ENCODE measurements around the gene RPRD2.
"Not testable (repeated sequence)": the region's sequence is repeated elsewhere in the genome, so short reads cannot be mapped to it uniquely, and the experiment has no call there.

The RPRD2 gene

DNA sequence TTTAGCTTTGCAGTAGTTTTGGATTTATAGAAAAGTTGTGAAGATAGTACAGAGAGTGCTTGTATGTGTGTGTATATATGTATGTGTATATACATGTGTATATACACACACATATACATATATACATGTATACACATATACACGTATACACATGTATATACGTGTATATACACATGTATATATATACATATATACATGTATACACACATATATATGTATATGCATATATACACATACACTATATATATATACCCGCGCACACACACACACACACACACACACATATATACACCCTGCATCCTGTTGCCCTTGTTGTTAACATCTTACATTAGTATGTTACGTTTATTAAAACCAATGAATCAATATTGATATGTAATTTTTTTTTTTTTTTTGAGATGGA is 24.3 kb downstream of the RPRD2 start:
- no peak for DNase-seq (ENCODE audit: extremely low spot score)
- TF ChIP-seq, protein P1, sequence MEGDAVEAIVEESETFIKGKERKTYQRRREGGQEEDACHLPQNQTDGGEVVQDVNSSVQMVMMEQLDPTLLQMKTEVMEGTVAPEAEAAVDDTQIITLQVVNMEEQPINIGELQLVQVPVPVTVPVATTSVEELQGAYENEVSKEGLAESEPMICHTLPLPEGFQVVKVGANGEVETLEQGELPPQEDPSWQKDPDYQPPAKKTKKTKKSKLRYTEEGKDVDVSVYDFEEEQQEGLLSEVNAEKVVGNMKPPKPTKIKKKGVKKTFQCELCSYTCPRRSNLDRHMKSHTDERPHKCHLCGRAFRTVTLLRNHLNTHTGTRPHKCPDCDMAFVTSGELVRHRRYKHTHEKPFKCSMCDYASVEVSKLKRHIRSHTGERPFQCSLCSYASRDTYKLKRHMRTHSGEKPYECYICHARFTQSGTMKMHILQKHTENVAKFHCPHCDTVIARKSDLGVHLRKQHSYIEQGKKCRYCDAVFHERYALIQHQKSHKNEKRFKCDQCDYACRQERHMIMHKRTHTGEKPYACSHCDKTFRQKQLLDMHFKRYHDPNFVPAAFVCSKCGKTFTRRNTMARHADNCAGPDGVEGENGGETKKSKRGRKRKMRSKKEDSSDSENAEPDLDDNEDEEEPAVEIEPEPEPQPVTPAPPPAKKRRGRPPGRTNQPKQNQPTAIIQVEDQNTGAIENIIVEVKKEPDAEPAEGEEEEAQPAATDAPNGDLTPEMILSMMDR (IDR thresholded peaks at IDR 0.05; ENCODE audit: control extremely low read depth, extremely low read depth, low read depth, missing control alignments), result no peak
- ChIA-PET CTCF (no interaction called here), POLR2A (no interaction called here)

- ChIA-PET CTCF (interaction anchor here (1.3 kb wide), 1 partner anchor 15 kb away, joined by 5 read pairs; no protein-coding TSS in a partner anchor), POLR2A (no interaction called here)
- DNase-seq (ENCODE audit: extremely low spot score), result no peak
- TF ChIP-seq, protein P1 (IDR thresholded peaks at IDR 0.05; ENCODE audit: control extremely low read depth, extremely low read depth, low read depth, missing control alignments), result no peak
These were observed 25.7 kb downstream of the RPRD2 start for GRCh38 chr1:150389650-150390049.

- CTCF ChIA-PET, result interaction anchor here (1.0 to 1.1 kb wide), 2 partner anchors 11 to 123 kb away, joined by 3 read pairs; partner anchors contain the start of gene FALEC
- POLR2A ChIA-PET, result no interaction called here
- TF ChIP-seq, protein P1 (IDR thresholded peaks at IDR 0.05; ENCODE audit: control extremely low read depth, extremely low read depth, low read depth, missing control alignments), result no peak
- no peak for DNase-seq (ENCODE audit: extremely low spot score)
These were observed 28.7 kb downstream of the RPRD2 start for GRCh38 chr1:150392627-150393026.

DNA sequence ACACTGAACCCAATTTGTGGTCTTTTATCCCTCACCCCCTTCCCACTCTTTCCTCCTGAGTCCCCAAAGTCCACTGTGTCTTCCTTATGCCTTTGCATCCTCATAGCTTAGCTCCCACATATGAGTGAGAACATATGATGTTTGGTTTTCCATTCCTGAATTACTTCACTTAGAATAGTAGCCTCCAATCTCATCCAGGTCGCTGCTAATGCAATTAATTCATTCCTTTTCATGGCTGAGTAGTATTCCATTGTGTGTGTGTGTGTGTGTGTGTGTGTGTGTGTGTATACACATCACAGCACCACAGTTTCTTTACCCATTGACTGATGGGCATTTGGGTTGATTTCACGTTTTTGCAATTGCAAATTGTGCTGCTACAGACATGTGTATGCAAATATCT is 31.2 kb downstream of the RPRD2 start:
- CTCF ChIA-PET; POLR2A ChIA-PET; DNase-seq (ENCODE audit: extremely low spot score): not testable (repeated sequence)

GRCh38 chr1:150397392-150398032 is 33.6 kb downstream of the RPRD2 start:
- POLR2A ChIA-PET, result no interaction called here
- CTCF ChIA-PET, result interaction anchor here (1.0 to 1.1 kb wide), 2 partner anchors 16 to 22 kb away, joined by 3 read pairs; no protein-coding TSS in a partner anchor
- no peak for DNase-seq (ENCODE audit: extremely low spot score)
- TF ChIP-seq, protein P1 (IDR thresholded peaks at IDR 0.05; ENCODE audit: control extremely low read depth, extremely low read depth, low read depth, missing control alignments), result no peak

GRCh38 chr1:150404465-150404864 is 40.5 kb downstream of the RPRD2 start:
- CTCF ChIA-PET, result interaction anchor here (1.3 to 2.1 kb wide), 2 partner anchors 10 to 18 kb away, joined by 5 to 8 read pairs; no protein-coding TSS in a partner anchor
- POLR2A ChIA-PET, result no interaction called here
- no peak for DNase-seq (ENCODE audit: extremely low spot score)
- TF ChIP-seq, protein P1 (IDR thresholded peaks at IDR 0.05; ENCODE audit: control extremely low read depth, extremely low read depth, low read depth, missing control alignments), result no peak

GRCh38 chr1:150405660-150406059 is 41.7 kb downstream of the RPRD2 start:
- ChIA-PET POLR2A (no interaction called here), CTCF (no interaction called here)
- DNase-seq (ENCODE audit: extremely low spot score), result no peak
- TF ChIP-seq, protein P1 (IDR thresholded peaks at IDR 0.05; ENCODE audit: control extremely low read depth, extremely low read depth, low read depth, missing control alignments), result no peak

All from GM10248 (cell line).